A549 (cell line): ENCODE measurements around the gene GBE1. TPM values are rescaled to one million over a fixed set of nuclear protein-coding genes. Genes with fewer than 3 reads are reported as not detected.
A peak's percentile ranks its signal among the peaks of the same experiment; 100 is the strongest.

Source experiments
- ATAC-seq, 2 experiments: fragments of 200-7000 bp in 1 of 2; fragments of >200 bp in 1 of 2; cut with Nextera tagmentation in 1 of 2; cut with Tn5 transposase in 1 of 2; 3 replicates each; pipeline versions ENCODE4 v1.8.0 to v1.9.1; 2018 to 2020; ENCODE audit warnings: mild to moderate bottlenecking in 1 of 2, moderate library complexity in 1 of 2
- CTCF ChIA-PET: fragments of 300-600 bp; sonication (Branson Sonifier 250); formaldehyde crosslinking; extraction: SDS; loops from one replicate; lab custom pipeline; 2021; ENCODE audit warnings: antibody characterized with exemption, inconsistent platforms; lab: Yijun Ruan, JAX
- POLR2A ChIA-PET: fragments of 350-600 bp; formaldehyde crosslinking; extraction: SDS; loops from one replicate; lab custom pipeline; 2021; ENCODE audit warnings: antibody characterized with exemption, inconsistent platforms; lab: Yijun Ruan, JAX
- DNase-seq, 2 experiments: peaks; one replicate each; pipeline versions ENCODE4 v3.0.0 to v3.0.0-alpha.2; 2011 to 2016; ENCODE audit warnings: low read depth in 1 of 2, low spot score in 1 of 2
- FAIRE-seq: peaks from 2 replicates; lab custom pipeline; 2011; peaks lifted over from hg19 to GRCh38; lab: Jason Lieb, UNC
- H3K27ac ChIP-seq, 2 experiments: fragments of >200 bp; sonication (Bioruptor Twin); formaldehyde crosslinking; 3 replicates each; pipeline ENCODE4 v1.5.1; 2016 to 2017
- H3K4me1 ChIP-seq: fragments of >200 bp; sonication (Bioruptor Twin); formaldehyde crosslinking; 3 replicates; pipeline ENCODE4 v1.6.1; 2016
- H3K4me2 ChIP-seq: fragments of >200 bp; sonication (Bioruptor Twin); formaldehyde crosslinking; 3 replicates; pipeline ENCODE4 v1.6.1; 2016
- H3K4me3 ChIP-seq: fragments of >200 bp; sonication (Bioruptor Twin); formaldehyde crosslinking; 3 replicates; pipeline ENCODE4 v1.5.1; 2016
- H3K9me3 ChIP-seq: fragments of >200 bp; sonication (Bioruptor Twin); formaldehyde crosslinking; 3 replicates; pipeline ENCODE4 v1.6.1; 2016
- BHLHE40 ChIP-seq: IDR thresholded peaks from 2 replicates; pipeline ENCODE4 v1.6.1; 2012; ENCODE audit warnings: low read depth, low read length, inconsistent platforms
- CBX8 ChIP-seq: fragments of 200-600 bp; sonication (generic); IDR thresholded peaks from 2 replicates; pipeline ENCODE4 v1.6.1; 2016
- CHD4 ChIP-seq: fragments of 200-600 bp; sonication (generic); IDR thresholded peaks from 2 replicates; pipeline ENCODE4 v1.6.1; 2016; ENCODE audit warnings: antibody characterized with exemption, mild to moderate bottlenecking, borderline replicate concordance
- EHF ChIP-seq: fragments of 250-450 bp; sonication (Bioruptor Pico); IDR thresholded peaks from 2 replicates; pipeline ENCODE4 v1.5.0; 2020; ENCODE audit warnings: mild to moderate bottlenecking
- ELK1 ChIP-seq: fragments of 150-350 bp; IDR thresholded peaks from 2 replicates; pipeline ENCODE4 v1.6.1; 2014; ENCODE audit warnings: low read depth, mild to moderate bottlenecking, low read length
- EP300 ChIP-seq, 2 experiments: fragments of >200 bp; sonication (Bioruptor Twin); formaldehyde crosslinking; IDR thresholded peaks; 2 replicates in 1 of 2; 3 replicates in 1 of 2; pipeline ENCODE4 v1.6.1; 2016 to 2017
- ESRRA ChIP-seq: fragments of 150-350 bp; IDR thresholded peaks from 2 replicates; pipeline ENCODE4 v1.6.1; 2014; ENCODE audit warnings: mild to moderate bottlenecking, low read length, borderline replicate concordance
- FOSB ChIP-seq: fragments of 250-450 bp; sonication (Bioruptor Pico); IDR thresholded peaks from 2 replicates; pipeline ENCODE4 v1.5.0; 2020; ENCODE audit warnings: mild to moderate bottlenecking, moderate library complexity
- FOSL2 ChIP-seq, 2 experiments: fragments of 450-650 bp in 1 of 2; fragments of >200 bp in 1 of 2; sonication (Bioruptor Twin) in 1 of 2; formaldehyde crosslinking; IDR thresholded peaks; 2 replicates each; pipeline versions ENCODE4 v1.5.0 to v1.6.1; 2016 to 2020; ENCODE audit warnings: mild to moderate bottlenecking in 1 of 2, moderate library complexity in 1 of 2
- GATA3 ChIP-seq: IDR thresholded peaks from 2 replicates; pipeline ENCODE4 v1.6.1; 2012; ENCODE audit warnings: borderline replicate concordance
- HOXA7 ChIP-seq: fragments of 250-450 bp; sonication (Bioruptor Pico); IDR thresholded peaks from 2 replicates; pipeline ENCODE4 v1.5.0; 2020; ENCODE audit warnings: mild to moderate bottlenecking, moderate library complexity
- HOXB13 ChIP-seq: fragments of 250-450 bp; sonication (Bioruptor Pico); IDR thresholded peaks from 2 replicates; pipeline ENCODE4 v1.5.0; 2020; ENCODE audit warnings: low read depth, mild to moderate bottlenecking, moderate library complexity
- KDM5A ChIP-seq: fragments of 200-600 bp; sonication (generic); IDR thresholded peaks from 2 replicates; pipeline ENCODE4 v1.6.1; 2016; ENCODE audit warnings: antibody characterized with exemption, mild to moderate bottlenecking
- MAFK ChIP-seq: fragments of 450-650 bp; IDR thresholded peaks from 2 replicates; pipeline ENCODE4 v1.6.1; 2014; ENCODE audit not compliant: partially characterized antibody
- NR3C1 ChIP-seq: fragments of >200 bp; sonication (Bioruptor Twin); formaldehyde crosslinking; IDR thresholded peaks from 3 replicates; pipeline ENCODE4 v1.6.1; 2017
- PBX3 ChIP-seq: IDR thresholded peaks from 2 replicates; pipeline ENCODE4 v1.6.1; 2012
- PHF8 ChIP-seq: fragments of 200-600 bp; sonication (generic); IDR thresholded peaks from 2 replicates; pipeline ENCODE4 v1.6.1; 2016; ENCODE audit warnings: low read depth, mild to moderate bottlenecking, antibody characterized with exemption, moderate library complexity, borderline replicate concordance
- POLR2AphosphoS2 ChIP-seq: conservative IDR thresholded peaks from 2 replicates; pipeline ENCODE4 v1.6.1; 2012; ENCODE audit warnings: low read length, improper control_type of control experiment, inconsistent platforms
- SREBF2 ChIP-seq: fragments of 450-650 bp; IDR thresholded peaks from 2 replicates; pipeline ENCODE4 v1.6.1; 2014; ENCODE audit warnings: mild to moderate bottlenecking, moderate library complexity
- ZSCAN20 ChIP-seq: fragments of 250-450 bp; sonication (Bioruptor Pico); IDR thresholded peaks from 2 replicates; pipeline ENCODE4 v1.8.0; 2022; ENCODE audit warnings: mild to moderate bottlenecking, moderate library complexity
- WGBS: methylation state at CpG from one replicate; pipeline ENCODE4 v1.1.6; 2017; ENCODE audit errors: missing lambda C conversion rate; 5-methylcytosine and 5-hydroxymethylcytosine counted together
- polyA plus RNA-seq, 4 experiments: library from polyadenylated mRNA; depleted of rRNA in 3 of 4; stranded (reverse); fragments of >200 nt; fragmentation: RNase III in 1 of 4; extraction: RNeasy Plus Mini Kit Qiagen cat#74134 plus additional on column Dnase treatment in 1 of 4; gene quantifications; 2 replicates in 3 of 4; 3 replicates in 1 of 4; pipeline ENCODE4 v1.2.3, GENCODE V29; 2011 to 2017

The GBE1 gene
- polyA plus RNA-seq, 2 of the 4 experiments (the other 2 are of a cell fraction): 39.5 to 55.0 TPM

DNA sequence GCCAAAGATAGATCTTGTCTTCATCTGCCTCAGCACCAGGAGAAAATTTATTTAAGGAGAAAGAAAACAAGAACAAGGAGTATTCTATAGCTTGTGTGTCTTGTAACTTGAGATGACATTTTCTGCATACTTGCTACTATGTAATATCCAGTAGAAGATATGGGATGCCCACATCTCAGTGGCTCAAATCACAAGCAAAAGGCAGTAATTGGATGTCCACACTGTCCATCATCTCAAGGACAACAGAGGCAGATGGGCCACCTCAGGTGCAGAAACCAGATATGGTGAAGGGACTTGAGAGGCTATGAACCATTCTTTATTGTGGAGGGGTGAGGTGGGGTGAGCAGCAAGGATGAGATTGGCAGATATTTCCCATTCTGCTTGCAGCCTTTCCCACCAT lies 309.0 kb downstream of the GBE1 start (continued):
- TF ChIP-seq EP300 (IDR thresholded peaks at IDR 0.05): no peak
- no peak for TF ChIP-seq GATA3

DNA sequence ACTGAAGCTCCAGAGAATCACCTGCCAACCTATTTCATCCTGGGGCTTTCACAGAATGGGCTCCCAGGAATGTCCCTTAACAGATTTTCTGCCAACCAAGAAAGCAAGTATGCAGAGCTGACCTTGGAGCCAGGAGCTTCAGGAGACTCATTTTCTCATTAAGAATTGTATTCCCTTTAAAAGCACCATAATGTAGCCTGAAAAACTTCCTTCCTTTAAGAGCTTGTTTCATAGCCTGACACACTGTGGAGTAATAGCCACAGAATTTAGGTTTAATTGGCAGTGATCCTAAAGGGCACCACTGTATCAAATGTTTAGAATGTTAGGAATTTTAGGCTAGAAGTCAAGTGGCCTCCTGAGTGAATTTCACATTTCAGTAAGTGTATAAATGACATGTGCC lies 309.8 kb downstream of the GBE1 start:
- DNase-seq (no peak), ATAC-seq (no peak; a peak in 1 of 6 replicates), FAIRE-seq (no peak)
- Histone ChIP-seq H3K27ac (no peak overlapping the region), H3K9me3 (no peaks in the 10 kb centered on the region), H3K4me2 (peak overlapping the region; percentile 30), H3K4me3 (no peak overlapping the region), H3K4me1 (peaks cover 14% of the 10 kb centered on the region)
- CTCF ChIA-PET: interaction anchor here (1.2 to 1.3 kb wide), 2 partner anchors 12 to 40 kb away, joined by 3 read pairs; no protein-coding TSS in a partner anchor
- POLR2A ChIA-PET: no interaction called here
- no peak for TF ChIP-seq POLR2AphosphoS2
- no peak for TF ChIP-seq ELK1
- TF ChIP-seq PBX3: no peak
- no peak for TF ChIP-seq HOXA7 (CRISPR knock-in tag)
- no peak for TF ChIP-seq ZSCAN20 (CRISPR knock-in tag)
- no peak for TF ChIP-seq CHD4
- no peak for TF ChIP-seq NR3C1
- no peak for TF ChIP-seq FOSL2 (IDR thresholded peaks at IDR 0.05)
- TF ChIP-seq FOSL2 (CRISPR knock-in tag; IDR thresholded peaks at IDR 0.05): no peak
- TF ChIP-seq CBX8: no peak
- no peak for TF ChIP-seq FOSB
- TF ChIP-seq KDM5A: no peak

DNA sequence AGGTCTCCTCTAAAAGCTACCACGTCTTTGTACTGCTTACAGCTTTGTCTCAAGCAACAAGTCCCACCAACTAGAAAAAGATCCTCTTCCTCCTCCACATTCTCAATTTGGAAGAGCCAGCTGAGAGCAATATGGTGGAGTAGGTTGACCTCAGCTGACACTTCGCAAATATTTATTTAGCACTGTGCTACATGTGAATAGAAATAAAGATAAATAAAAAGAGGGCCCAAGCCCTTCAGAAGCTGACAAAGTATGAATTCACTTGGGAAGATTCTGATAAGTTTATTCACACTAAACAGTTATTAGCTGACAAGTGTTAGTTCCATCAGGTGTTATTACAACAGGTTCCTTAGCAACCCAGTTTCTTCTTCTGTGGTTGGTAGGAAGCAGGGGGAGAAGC lies 310.3 kb downstream of the GBE1 start:
- H3K27ac ChIP-seq: no peak overlapping the region
- no peak overlapping the region for H3K4me3 ChIP-seq
- H3K9me3 ChIP-seq: no peaks in the 10 kb centered on the region
- peaks cover 14% of the 10 kb centered on the region for H3K4me1 ChIP-seq
- no peak for FAIRE-seq
- WGBS: 73% methylated on average over 2 of the region's 2 CpGs
- no peak for DNase-seq
- H3K4me2 ChIP-seq: peak overlapping the region; percentile 30
- ChIA-PET POLR2A (no interaction called here), CTCF (interaction anchor here (0.8 to 1.3 kb wide), 3 partner anchors 12 to 40 kb away, joined by 3 read pairs; no protein-coding TSS in a partner anchor)
- ATAC-seq: no peak
- no peak for TF ChIP-seq EP300 (IDR thresholded peaks at IDR 0.05)
- no peak for TF ChIP-seq ESRRA
- no peak for TF ChIP-seq MAFK
- TF ChIP-seq PHF8: no peak
- TF ChIP-seq HOXB13 (CRISPR knock-in tag): no peak
- no peak for TF ChIP-seq POLR2AphosphoS2
- no peak for TF ChIP-seq HOXA7 (CRISPR knock-in tag)

GRCh38 chr3:81446806-81447205 lies 314.6 kb downstream of the GBE1 start:
- ATAC-seq (no peak), FAIRE-seq (no peak), DNase-seq (no peak)
- no peak overlapping the region for H3K4me3 ChIP-seq
- POLR2A ChIA-PET: no interaction called here
- no peak overlapping the region for H3K4me2 ChIP-seq
- H3K27ac ChIP-seq: no peak overlapping the region
- no peaks in the 10 kb centered on the region for H3K9me3 ChIP-seq
- 69% methylated on average over 1 of the region's 1 CpG for WGBS
- H3K4me1 ChIP-seq: peaks cover 35% of the 10 kb centered on the region
- TF ChIP-seq SREBF2 (no peak), HOXA7 (CRISPR knock-in tag) (no peak), CBX8 (no peak), EHF (CRISPR knock-in tag) (no peak), FOSB (no peak), BHLHE40 (no peak), KDM5A (no peak)
- TF ChIP-seq, all 56 proteins: peak for 0
- CTCF ChIA-PET: interaction anchor here (0.6 kb wide), 1 partner anchor 191 kb away, joined by 3 read pairs; no protein-coding TSS in a partner anchor
